ENCODE data around the gene LDLRAD4.

Gene LDLRAD4

GRCh38 chr18:13433685-13434084 lies 215.1 kb downstream of the LDLRAD4 start:
- no peak overlapping the region for H3K27ac ChIP-seq (ENCODE audit: low read depth, low read length)
- H3K4me3 ChIP-seq (ENCODE audit: low read depth in 1 of 5, low read length in 5 of 5): no peak overlapping the region
- H3K9me3 ChIP-seq (ENCODE audit: control insufficient read depth in 5 of 5, low read length in 5 of 5): no peaks in the 10 kb centered on the region

GRCh38 chr18:13434854-13435253 lies 216.3 kb downstream of the LDLRAD4 start:
- Histone ChIP-seq H3K9ac (ENCODE audit: low read length in 5 of 5) (no peak overlapping the region), H3K27me3 (ENCODE audit: control insufficient read depth in 5 of 5, insufficient read depth in 4 of 5, low read length in 5 of 5) (no peaks in the 10 kb centered on the region), H3K4me1 (ENCODE audit: control insufficient read depth in 5 of 5, insufficient read depth in 5 of 5, low read length in 5 of 5) (peaks cover 0 to 19% (median 3%) of the 10 kb centered on the region in 5 donors), H3K36me3 (ENCODE audit: control insufficient read depth in 5 of 5, insufficient read depth in 5 of 5, low read length in 5 of 5) (peaks cover 0 to 8% (median 5%) of the 10 kb centered on the region in 5 donors), H3K27ac (ENCODE audit: low read depth, low read length) (no peak overlapping the region), H3K4me3 (ENCODE audit: low read depth in 1 of 5, low read length in 5 of 5) (no peak overlapping the region), H3K9me3 (ENCODE audit: control insufficient read depth in 5 of 5, low read length in 5 of 5) (no peaks in the 10 kb centered on the region)

More at GRCh38 chr18:13433685-13434084, 215.1 kb downstream of the LDLRAD4 start:
- Histone ChIP-seq H3K36me3 (ENCODE audit: control insufficient read depth in 5 of 5, insufficient read depth in 5 of 5, low read length in 5 of 5) (peaks cover 0 to 6% (median 2%) of the 10 kb centered on the region in 5 donors), H3K27me3 (ENCODE audit: control insufficient read depth in 5 of 5, insufficient read depth in 4 of 5, low read length in 5 of 5) (no peaks in the 10 kb centered on the region), H3K9ac (ENCODE audit: low read length in 5 of 5) (no peak overlapping the region), H3K4me1 (ENCODE audit: control insufficient read depth in 5 of 5, insufficient read depth in 5 of 5, low read length in 5 of 5) (peaks cover 0 to 19% (median 3%) of the 10 kb centered on the region in 5 donors)

- Histone ChIP-seq H3K9ac (ENCODE audit: low read length in 5 of 5) (no peak overlapping the region), H3K27me3 (ENCODE audit: control insufficient read depth in 5 of 5, insufficient read depth in 4 of 5, low read length in 5 of 5) (no peaks in the 10 kb centered on the region), H3K4me1 (ENCODE audit: control insufficient read depth in 5 of 5, insufficient read depth in 5 of 5, low read length in 5 of 5) (peaks cover 0 to 22% (median 6%) of the 10 kb centered on the region in 5 donors), H3K9me3 (ENCODE audit: control insufficient read depth in 5 of 5, low read length in 5 of 5) (no peaks in the 10 kb centered on the region), H3K27ac (ENCODE audit: low read depth, low read length) (no peak overlapping the region), H3K4me3 (ENCODE audit: low read depth in 1 of 5, low read length in 5 of 5) (no peak overlapping the region), H3K36me3 (ENCODE audit: control insufficient read depth in 5 of 5, insufficient read depth in 5 of 5, low read length in 5 of 5) (peaks cover 0 to 9% (median 5%) of the 10 kb centered on the region in 5 donors)
Measured at GRCh38 chr18:13435586-13436333, 217.2 kb downstream of the LDLRAD4 start.

GRCh38 chr18:13436576-13436975 lies 218.0 kb downstream of the LDLRAD4 start:
- peaks cover 0 to 22% (median 6%) of the 10 kb centered on the region in 5 donors for H3K4me1 ChIP-seq (ENCODE audit: control insufficient read depth in 5 of 5, insufficient read depth in 5 of 5, low read length in 5 of 5)
- peaks cover 0 to 9% (median 5%) of the 10 kb centered on the region in 5 donors for H3K36me3 ChIP-seq (ENCODE audit: control insufficient read depth in 5 of 5, insufficient read depth in 5 of 5, low read length in 5 of 5)
- no peak overlapping the region for H3K4me3 ChIP-seq (ENCODE audit: low read depth in 1 of 5, low read length in 5 of 5)
- H3K9ac ChIP-seq (ENCODE audit: low read length in 5 of 5): no peak overlapping the region
- H3K27me3 ChIP-seq (ENCODE audit: control insufficient read depth in 5 of 5, insufficient read depth in 4 of 5, low read length in 5 of 5): no peaks in the 10 kb centered on the region
- no peak overlapping the region for H3K27ac ChIP-seq (ENCODE audit: low read depth, low read length)
- H3K9me3 ChIP-seq (ENCODE audit: control insufficient read depth in 5 of 5, low read length in 5 of 5): no peaks in the 10 kb centered on the region

- H3K9me3 ChIP-seq (ENCODE audit: control insufficient read depth in 5 of 5, low read length in 5 of 5): no peaks in the 10 kb centered on the region
- no peak overlapping the region for H3K9ac ChIP-seq (ENCODE audit: low read length in 5 of 5)
- no peaks in the 10 kb centered on the region for H3K27me3 ChIP-seq (ENCODE audit: control insufficient read depth in 5 of 5, insufficient read depth in 4 of 5, low read length in 5 of 5)
- no peak overlapping the region for H3K4me3 ChIP-seq (ENCODE audit: low read depth in 1 of 5, low read length in 5 of 5)
- H3K4me1 ChIP-seq (ENCODE audit: control insufficient read depth in 5 of 5, insufficient read depth in 5 of 5, low read length in 5 of 5): peaks cover 0 to 22% (median 6%) of the 10 kb centered on the region in 5 donors
- H3K36me3 ChIP-seq (ENCODE audit: control insufficient read depth in 5 of 5, insufficient read depth in 5 of 5, low read length in 5 of 5): peaks cover 0 to 9% (median 3%) of the 10 kb centered on the region in 5 donors
- no peak overlapping the region for H3K27ac ChIP-seq (ENCODE audit: low read depth, low read length)
Measured at GRCh38 chr18:13437034-13437433, 218.5 kb downstream of the LDLRAD4 start.

DNA sequence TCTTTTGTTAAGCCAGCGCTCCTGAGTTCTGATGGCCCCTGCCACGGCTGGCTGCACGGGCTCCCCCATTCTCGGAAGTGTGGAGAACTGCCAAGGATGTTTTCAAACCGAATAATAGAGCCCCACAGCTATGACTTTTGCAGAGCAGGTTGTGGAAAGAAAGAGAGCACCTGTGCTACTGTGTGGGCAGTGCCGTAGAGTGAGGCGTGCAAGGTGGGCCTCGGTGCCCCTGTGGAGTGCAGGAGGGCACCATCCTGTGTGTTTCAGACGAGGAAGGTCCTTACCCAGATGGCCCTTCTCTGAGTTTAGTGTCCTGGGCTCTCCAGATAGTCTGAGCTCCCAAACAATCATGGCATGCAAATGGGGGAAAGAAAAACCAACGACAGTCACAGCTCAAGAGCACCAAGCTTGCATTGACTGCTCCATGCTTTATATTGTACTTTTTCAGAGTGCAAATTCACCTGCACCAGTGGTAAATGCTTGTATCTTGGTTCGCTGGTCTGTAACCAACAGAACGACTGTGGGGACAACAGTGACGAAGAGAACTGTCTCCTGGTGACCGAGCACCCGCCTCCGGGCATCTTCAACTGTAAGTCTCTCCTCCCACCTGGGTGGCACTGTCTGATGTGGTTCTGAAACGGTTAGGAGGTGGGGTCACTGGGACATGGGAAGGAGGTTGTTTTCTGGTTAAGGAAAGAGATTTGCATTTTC lies 219.4 kb downstream of the LDLRAD4 start:
- Histone ChIP-seq H3K27me3 (ENCODE audit: control insufficient read depth in 5 of 5, insufficient read depth in 4 of 5, low read length in 5 of 5) (no peaks in the 10 kb centered on the region), H3K4me3 (ENCODE audit: low read depth in 1 of 5, low read length in 5 of 5) (no peak overlapping the region), H3K27ac (ENCODE audit: low read depth, low read length) (no peak overlapping the region), H3K9ac (ENCODE audit: low read length in 5 of 5) (no peak overlapping the region), H3K4me1 (ENCODE audit: control insufficient read depth in 5 of 5, insufficient read depth in 5 of 5, low read length in 5 of 5) (peaks cover 0 to 22% (median 8%) of the 10 kb centered on the region in 5 donors), H3K9me3 (ENCODE audit: control insufficient read depth in 5 of 5, low read length in 5 of 5) (no peaks in the 10 kb centered on the region), H3K36me3 (ENCODE audit: control insufficient read depth in 5 of 5, insufficient read depth in 5 of 5, low read length in 5 of 5) (peaks cover 0 to 9% (median 3%) of the 10 kb centered on the region in 5 donors)

DNA sequence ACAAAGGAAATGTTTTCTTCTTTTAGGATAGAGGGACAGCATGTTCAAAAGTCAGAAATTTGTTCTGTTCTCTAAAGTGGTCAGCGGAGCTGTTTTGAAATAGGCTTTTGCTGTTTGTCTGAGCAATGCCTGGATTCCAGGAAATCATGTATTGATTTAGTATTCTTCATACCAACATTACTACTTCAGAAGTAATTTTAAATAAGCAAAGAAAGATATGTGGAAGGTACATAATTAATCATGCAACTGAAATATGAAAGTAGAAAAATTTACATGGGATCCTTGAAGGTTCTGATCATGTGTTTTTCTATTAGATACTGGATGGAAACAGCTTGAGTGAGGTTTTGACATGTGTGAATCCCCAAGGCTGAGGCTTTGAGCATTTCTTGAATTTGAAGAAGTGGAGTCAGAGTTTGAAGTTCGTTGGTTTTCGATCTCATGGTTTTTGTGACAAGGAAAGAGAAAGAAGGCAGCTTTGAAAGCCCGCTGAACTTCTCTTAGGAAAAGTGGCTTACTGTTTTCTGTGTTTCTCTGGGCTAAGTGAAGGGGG lies 220.0 kb downstream of the LDLRAD4 start:
- Histone ChIP-seq H3K4me1 (ENCODE audit: control insufficient read depth in 5 of 5, insufficient read depth in 5 of 5, low read length in 5 of 5) (peaks cover 0 to 22% (median 8%) of the 10 kb centered on the region in 5 donors), H3K9ac (ENCODE audit: low read length in 5 of 5) (no peak overlapping the region), H3K27me3 (ENCODE audit: control insufficient read depth in 5 of 5, insufficient read depth in 4 of 5, low read length in 5 of 5) (no peaks in the 10 kb centered on the region), H3K4me3 (ENCODE audit: low read depth in 1 of 5, low read length in 5 of 5) (no peak overlapping the region), H3K36me3 (ENCODE audit: control insufficient read depth in 5 of 5, insufficient read depth in 5 of 5, low read length in 5 of 5) (peaks cover 0 to 9% (median 3%) of the 10 kb centered on the region in 5 donors), H3K27ac (ENCODE audit: low read depth, low read length) (no peak overlapping the region), H3K9me3 (ENCODE audit: control insufficient read depth in 5 of 5, low read length in 5 of 5) (no peaks in the 10 kb centered on the region)

GRCh38 chr18:13439461-13439860 lies 220.9 kb downstream of the LDLRAD4 start:
- no peak overlapping the region for H3K9ac ChIP-seq (ENCODE audit: low read length in 5 of 5)

GRCh38 chr18:13440277-13441248 lies 222.0 kb downstream of the LDLRAD4 start:
- Histone ChIP-seq H3K9ac (ENCODE audit: low read length in 5 of 5) (no peak overlapping the region), H3K9me3 (ENCODE audit: control insufficient read depth in 5 of 5, low read length in 5 of 5) (no peaks in the 10 kb centered on the region), H3K36me3 (ENCODE audit: control insufficient read depth in 5 of 5, insufficient read depth in 5 of 5, low read length in 5 of 5) (peaks cover 0 to 9% (median 3%) of the 10 kb centered on the region in 5 donors), H3K27ac (ENCODE audit: low read depth, low read length) (no peak overlapping the region), H3K27me3 (ENCODE audit: control insufficient read depth in 5 of 5, insufficient read depth in 4 of 5, low read length in 5 of 5) (no peaks in the 10 kb centered on the region), H3K4me3 (ENCODE audit: low read depth in 1 of 5, low read length in 5 of 5) (no peak overlapping the region), H3K4me1 (ENCODE audit: control insufficient read depth in 5 of 5, insufficient read depth in 5 of 5, low read length in 5 of 5) (peaks cover 0 to 29% (median 13%) of the 10 kb centered on the region in 5 donors)

More at GRCh38 chr18:13439461-13439860, 220.9 kb downstream of the LDLRAD4 start:
- no peak overlapping the region for H3K4me3 ChIP-seq (ENCODE audit: low read depth in 1 of 5, low read length in 5 of 5)
- no peak overlapping the region for H3K27ac ChIP-seq (ENCODE audit: low read depth, low read length)
- peaks cover 0 to 9% (median 3%) of the 10 kb centered on the region in 5 donors for H3K36me3 ChIP-seq (ENCODE audit: control insufficient read depth in 5 of 5, insufficient read depth in 5 of 5, low read length in 5 of 5)
- no peaks in the 10 kb centered on the region for H3K9me3 ChIP-seq (ENCODE audit: control insufficient read depth in 5 of 5, low read length in 5 of 5)
- peaks cover 0 to 22% (median 8%) of the 10 kb centered on the region in 5 donors for H3K4me1 ChIP-seq (ENCODE audit: control insufficient read depth in 5 of 5, insufficient read depth in 5 of 5, low read length in 5 of 5)
- no peaks in the 10 kb centered on the region for H3K27me3 ChIP-seq (ENCODE audit: control insufficient read depth in 5 of 5, insufficient read depth in 4 of 5, low read length in 5 of 5)
